NB4 (cell line): Measurements from ENCODE around the gene MXI1.

Source experiments
- CTCF ChIP-seq: IDR thresholded peaks from one replicate; pipeline ENCODE4 v1.5.1; 2012; ENCODE audit warnings: low read depth, low read length
- MAX ChIP-seq: IDR thresholded peaks from 2 replicates; pipeline ENCODE4 v1.6.1; 2011; ENCODE audit warnings: low read depth, low read length
- MYC ChIP-seq: IDR thresholded peaks from 2 replicates; pipeline ENCODE4 v1.6.1; 2011; ENCODE audit warnings: low read depth, low read length
- POLR2A ChIP-seq: IDR thresholded peaks from 2 replicates; pipeline ENCODE4 v1.6.1; 2011; ENCODE audit warnings: mild to moderate bottlenecking; ENCODE audit not compliant: insufficient read length; ENCODE audit errors: extremely low read depth

- TF ChIP-seq CTCF (peak; percentile 28), POLR2A (no peak), MAX (peak; percentile 36; the same call in 1 of the 2 replicates), MYC (no peak; the same call in 1 of the 2 replicates)
These were observed 14.4 kb downstream of the MXI1 start for GRCh38 chr10:110221721-110222261.
